ENCODE data around the gene TTN. TPM values are rescaled to one million over a fixed set of nuclear protein-coding genes. Genes with fewer than 3 reads are reported as not detected.

Gene TTN
- total RNA-seq, 1 experiment from 2014 or later, result 0.03 TPM

GRCh38 chr2:178756843-178757242 lies 50.4 kb downstream of the TTN start:
- Histone ChIP-seq H3K9me3 (replicated peaks) (no peaks in the 10 kb centered on the region), H3K27ac (peak overlapping the region; percentile 29; the same call in 1 of the 2 replicates), H3K4me3 (no peak overlapping the region), H3K4me1 (replicated peaks) (peaks cover 12% of the 10 kb centered on the region), H3K27me3 (replicated peaks) (no peaks in the 10 kb centered on the region), H3K36me3 (no peaks in the 10 kb centered on the region)
- peak in 1 of 2 experiments; percentile 31 for DNase-seq (ENCODE audit: low read depth in 1 of 2, low spot score in 2 of 2)

GRCh38 chr2:178756343-178756742 lies 50.9 kb downstream of the TTN start:
- Histone ChIP-seq H3K27ac (peak overlapping the region; percentile 29; the same call in 1 of the 2 replicates), H3K4me1 (replicated peaks) (peaks cover 12% of the 10 kb centered on the region), H3K36me3 (no peaks in the 10 kb centered on the region), H3K27me3 (replicated peaks) (no peaks in the 10 kb centered on the region), H3K4me3 (no peak overlapping the region), H3K9me3 (replicated peaks) (no peaks in the 10 kb centered on the region)
- DNase-seq (ENCODE audit: low read depth in 1 of 2, low spot score in 2 of 2), result no peak

GRCh38 chr2:178747767-178748166 lies 59.5 kb downstream of the TTN start:
- Histone ChIP-seq H3K4me3 (no peak overlapping the region), H3K36me3 (no peaks in the 10 kb centered on the region), H3K4me1 (replicated peaks) (no peaks in the 10 kb centered on the region), H3K27ac (no peak overlapping the region), H3K27me3 (replicated peaks) (0 out of 2 replicates have a peak, but pooled peaks cover 2% of the 10 kb centered on the region), H3K9me3 (replicated peaks) (no peaks in the 10 kb centered on the region)
- no peak for DNase-seq (ENCODE audit: low read depth in 1 of 2, low spot score in 2 of 2)

GRCh38 chr2:178734518-178734917 lies 72.7 kb downstream of the TTN start:
- no peaks in the 10 kb centered on the region for H3K36me3 ChIP-seq
- DNase-seq (ENCODE audit: low read depth in 1 of 2, low spot score in 2 of 2), result no peak

GRCh38 chr2:178733975-178734374 lies 73.2 kb downstream of the TTN start:
- Histone ChIP-seq H3K4me3 (no peak overlapping the region), H3K9me3 (replicated peaks) (no peaks in the 10 kb centered on the region), H3K4me1 (replicated peaks) (no peaks in the 10 kb centered on the region), H3K27ac (no peak overlapping the region), H3K36me3 (no peaks in the 10 kb centered on the region), H3K27me3 (replicated peaks) (no peaks in the 10 kb centered on the region; the same call in 1 of the 2 replicates)
- DNase-seq (ENCODE audit: low read depth in 1 of 2, low spot score in 2 of 2), result no peak

More at GRCh38 chr2:178734518-178734917, 72.7 kb downstream of the TTN start:
- H3K4me3 ChIP-seq, result no peak overlapping the region
- H3K27ac ChIP-seq, result no peak overlapping the region
- no peaks in the 10 kb centered on the region for H3K9me3 ChIP-seq (replicated peaks)
- H3K27me3 ChIP-seq (replicated peaks), result no peaks in the 10 kb centered on the region; the same call in 1 of the 2 replicates
- no peaks in the 10 kb centered on the region for H3K4me1 ChIP-seq (replicated peaks)

GRCh38 chr2:178732913-178733312 lies 74.3 kb downstream of the TTN start:
- Histone ChIP-seq H3K27ac (no peak overlapping the region), H3K9me3 (replicated peaks) (no peaks in the 10 kb centered on the region), H3K27me3 (replicated peaks) (no peaks in the 10 kb centered on the region; the same call in 1 of the 2 replicates), H3K4me3 (no peak overlapping the region), H3K4me1 (replicated peaks) (no peaks in the 10 kb centered on the region), H3K36me3 (no peaks in the 10 kb centered on the region)
- no peak for DNase-seq (ENCODE audit: low read depth in 1 of 2, low spot score in 2 of 2)

GRCh38 chr2:178731300-178731699 lies 75.9 kb downstream of the TTN start:
- no peak overlapping the region for H3K27ac ChIP-seq
- H3K4me3 ChIP-seq, result no peak overlapping the region
- H3K9me3 ChIP-seq (replicated peaks), result no peaks in the 10 kb centered on the region
- no peaks in the 10 kb centered on the region; the same call in 1 of the 2 replicates for H3K27me3 ChIP-seq (replicated peaks)
- no peaks in the 10 kb centered on the region for H3K4me1 ChIP-seq (replicated peaks)
- DNase-seq (ENCODE audit: low read depth in 1 of 2, low spot score in 2 of 2), result no peak
- no peaks in the 10 kb centered on the region for H3K36me3 ChIP-seq

- H3K4me1 ChIP-seq (replicated peaks), result no peaks in the 10 kb centered on the region
- no peaks in the 10 kb centered on the region for H3K36me3 ChIP-seq
Measured at GRCh38 chr2:178730049-178730448, 77.2 kb downstream of the TTN start.

GRCh38 chr2:178723786-178724346 lies 83.4 kb downstream of the TTN start:
- no peaks in the 10 kb centered on the region for H3K36me3 ChIP-seq
- H3K27me3 ChIP-seq (replicated peaks), result peaks cover 14% of the 10 kb centered on the region
- H3K4me3 ChIP-seq, result no peak overlapping the region
- no peaks in the 10 kb centered on the region for H3K9me3 ChIP-seq (replicated peaks)
- H3K27ac ChIP-seq, result no peak overlapping the region
- H3K4me1 ChIP-seq (replicated peaks), result no peaks in the 10 kb centered on the region
- DNase-seq (ENCODE audit: low read depth in 1 of 2, low spot score in 2 of 2), result no peak

More at GRCh38 chr2:178730049-178730448, 77.2 kb downstream of the TTN start:
- no peak overlapping the region for H3K27ac ChIP-seq
- H3K27me3 ChIP-seq (replicated peaks), result peaks cover 8% of the 10 kb centered on the region; the same call in 1 of the 2 replicates
- no peak overlapping the region for H3K4me3 ChIP-seq
- DNase-seq (ENCODE audit: low read depth in 1 of 2, low spot score in 2 of 2), result no peak
- H3K9me3 ChIP-seq (replicated peaks), result no peaks in the 10 kb centered on the region

GRCh38 chr2:178722296-178722695 lies 84.9 kb downstream of the TTN start:
- no peaks in the 10 kb centered on the region for H3K36me3 ChIP-seq
- peaks cover 14% of the 10 kb centered on the region for H3K27me3 ChIP-seq (replicated peaks)
- no peak for DNase-seq (ENCODE audit: low read depth in 1 of 2, low spot score in 2 of 2)
- H3K9me3 ChIP-seq (replicated peaks), result no peaks in the 10 kb centered on the region
- H3K4me3 ChIP-seq, result no peak overlapping the region
- H3K4me1 ChIP-seq (replicated peaks), result no peaks in the 10 kb centered on the region
- H3K27ac ChIP-seq, result no peak overlapping the region

GRCh38 chr2:178718988-178719387 lies 88.2 kb downstream of the TTN start:
- H3K4me3 ChIP-seq, result no peak overlapping the region
- H3K9me3 ChIP-seq (replicated peaks), result no peaks in the 10 kb centered on the region
- no peaks in the 10 kb centered on the region for H3K4me1 ChIP-seq (replicated peaks)
- H3K27me3 ChIP-seq (replicated peaks), result peaks cover 2% of the 10 kb centered on the region
- H3K36me3 ChIP-seq, result no peaks in the 10 kb centered on the region
- no peak overlapping the region for H3K27ac ChIP-seq
- DNase-seq (ENCODE audit: low read depth in 1 of 2, low spot score in 2 of 2), result no peak

GRCh38 chr2:178718283-178718682 lies 88.9 kb downstream of the TTN start:
- Histone ChIP-seq H3K36me3 (no peaks in the 10 kb centered on the region), H3K27ac (no peak overlapping the region), H3K4me1 (replicated peaks) (no peaks in the 10 kb centered on the region), H3K9me3 (replicated peaks) (no peaks in the 10 kb centered on the region), H3K27me3 (replicated peaks) (no peaks in the 10 kb centered on the region; the same call in none of the 2 replicates), H3K4me3 (no peak overlapping the region)
- no peak for DNase-seq (ENCODE audit: low read depth in 1 of 2, low spot score in 2 of 2)

GRCh38 chr2:178716394-178716793 lies 90.8 kb downstream of the TTN start:
- H3K27ac ChIP-seq, result no peak overlapping the region
- H3K4me1 ChIP-seq (replicated peaks), result no peaks in the 10 kb centered on the region
- H3K4me3 ChIP-seq, result no peak overlapping the region
- DNase-seq (ENCODE audit: low read depth in 1 of 2, low spot score in 2 of 2), result no peak
- no peaks in the 10 kb centered on the region; the same call in none of the 2 replicates for H3K27me3 ChIP-seq (replicated peaks)
- H3K9me3 ChIP-seq (replicated peaks), result no peaks in the 10 kb centered on the region
- no peaks in the 10 kb centered on the region for H3K36me3 ChIP-seq

- H3K4me1 ChIP-seq (replicated peaks), result no peaks in the 10 kb centered on the region
- H3K27ac ChIP-seq, result no peak overlapping the region
- no peaks in the 10 kb centered on the region; the same call in none of the 2 replicates for H3K27me3 ChIP-seq (replicated peaks)
- H3K4me3 ChIP-seq, result no peak overlapping the region
- no peaks in the 10 kb centered on the region for H3K9me3 ChIP-seq (replicated peaks)
- H3K36me3 ChIP-seq, result no peaks in the 10 kb centered on the region
- DNase-seq (ENCODE audit: low read depth in 1 of 2, low spot score in 2 of 2), result no peak
Measured at GRCh38 chr2:178715366-178715765, 91.9 kb downstream of the TTN start.

- no peak for DNase-seq (ENCODE audit: low read depth in 1 of 2, low spot score in 2 of 2)
- H3K36me3 ChIP-seq, result no peaks in the 10 kb centered on the region
Measured at GRCh38 chr2:178707476-178707875, 99.7 kb downstream of the TTN start.

More at GRCh38 chr2:178707476-178707875, 99.7 kb downstream of the TTN start:
- H3K27me3 ChIP-seq (replicated peaks), result peaks cover 3% of the 10 kb centered on the region; the same call in 1 of the 2 replicates
- H3K4me3 ChIP-seq, result no peak overlapping the region
- no peaks in the 10 kb centered on the region for H3K9me3 ChIP-seq (replicated peaks)
- H3K27ac ChIP-seq, result no peak overlapping the region
- H3K4me1 ChIP-seq (replicated peaks), result no peaks in the 10 kb centered on the region

All from SJSA1 (cell line).